GM12892 (cell line): ENCODE measurements around the gene SMAD6. TPM values are rescaled to one million over a fixed set of nuclear protein-coding genes. Genes with fewer than 3 reads are reported as not detected.

Experiments
- DNase-seq: peaks from one replicate; pipeline ENCODE4 v3.0.0; 2011; ENCODE audit not compliant: insufficient read length
- FAIRE-seq: peaks from 2 replicates; lab custom pipeline; 2011; peaks lifted over from hg19 to GRCh38; lab: Jason Lieb, UNC
- POLR2A ChIP-seq: IDR thresholded peaks from 2 replicates; pipeline ENCODE4 v1.6.1; 2011; ENCODE audit warnings: low read depth, low read length, control low read depth
- POLR2AphosphoS5 ChIP-seq: IDR thresholded peaks from 2 replicates; pipeline ENCODE4 v1.6.1; 2011; ENCODE audit warnings: low read depth, low read length, control low read depth
- TAF1 ChIP-seq: IDR thresholded peaks from 2 replicates; pipeline ENCODE4 v1.6.1; 2011; ENCODE audit warnings: low read depth, mild to moderate bottlenecking, control low read depth, low read length, borderline replicate concordance
- polyA plus RNA-seq: library from polyadenylated mRNA; unstranded; fragments of >200 nt; gene quantifications from one replicate; pipeline ENCODE4 v1.2.1, GENCODE V29; 2012; ENCODE audit warnings: missing spikeins, inconsistent platforms; ENCODE audit not compliant: missing spikeins

Gene SMAD6
- polyA plus RNA-seq: not detected

- FAIRE-seq (no peak), DNase-seq (peak; percentile 35)
Measured at GRCh38 chr15:66702035-66702786, at the start of gene SMAD6. TSS of gene SMAD6 (plus strand) at chr15:66702236. CDS start at chr15:66703259, 1,023 bp downstream.

GRCh38 chr15:66652806-66653205 is 49.2 kb upstream of the SMAD6 start:
- no peak for DNase-seq
- no peak for TF ChIP-seq POLR2A
- no peak for TF ChIP-seq POLR2AphosphoS5
- TF ChIP-seq TAF1: no peak
- FAIRE-seq: no peak

More at GRCh38 chr15:66702035-66702786, at the start of gene SMAD6:
- TF ChIP-seq TAF1 (no peak), POLR2AphosphoS5 (no peak), POLR2A (no peak)

DNA sequence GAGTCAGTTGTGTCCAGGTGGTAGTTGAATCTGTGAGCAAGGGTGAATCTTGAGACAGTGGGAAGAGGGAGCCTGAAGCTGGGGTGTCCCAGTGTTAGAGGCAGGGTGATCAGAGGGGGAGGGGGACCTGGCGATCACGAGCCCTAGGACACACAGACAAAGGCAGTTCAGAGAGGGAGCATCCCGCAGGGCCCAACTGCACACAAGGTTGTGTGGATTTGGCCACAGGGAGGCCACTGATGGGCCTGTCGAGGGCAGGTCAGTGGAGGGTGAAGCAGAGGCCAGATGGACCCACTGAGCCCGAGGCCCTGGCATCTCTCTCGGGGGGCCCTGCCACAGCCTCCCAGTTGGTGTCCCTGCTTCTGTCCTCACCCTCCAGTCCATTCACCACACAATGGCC is 48.6 kb upstream of the SMAD6 start:
- DNase-seq: no peak
- TF ChIP-seq POLR2AphosphoS5 (no peak), POLR2A (no peak), TAF1 (no peak)

DNA sequence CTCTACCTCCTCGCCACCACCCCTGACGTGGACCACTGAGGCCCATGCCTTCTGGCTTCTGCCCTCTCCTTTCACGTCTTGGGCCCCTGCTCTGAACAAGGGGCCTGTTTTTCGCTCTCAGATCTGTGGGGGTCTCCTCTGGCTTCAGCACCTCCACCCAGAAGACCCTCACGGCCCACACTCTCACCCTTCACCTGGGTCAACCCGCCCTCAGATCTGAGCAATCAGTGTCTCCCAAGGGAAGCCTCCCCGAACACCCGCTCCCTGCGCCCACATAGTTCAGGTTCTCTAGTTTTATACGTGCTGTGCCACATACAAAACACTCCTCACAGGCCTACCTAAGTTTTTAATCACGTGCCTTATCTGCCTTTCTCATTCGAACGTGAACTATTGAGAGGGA is 48.2 kb upstream of the SMAD6 start:
- DNase-seq (no peak), FAIRE-seq (no peak)
- no peak for TF ChIP-seq TAF1
- no peak for TF ChIP-seq POLR2AphosphoS5
- no peak for TF ChIP-seq POLR2A

More for the DNA sequence above, 48.6 kb upstream of the SMAD6 start:
- FAIRE-seq: no peak

DNA sequence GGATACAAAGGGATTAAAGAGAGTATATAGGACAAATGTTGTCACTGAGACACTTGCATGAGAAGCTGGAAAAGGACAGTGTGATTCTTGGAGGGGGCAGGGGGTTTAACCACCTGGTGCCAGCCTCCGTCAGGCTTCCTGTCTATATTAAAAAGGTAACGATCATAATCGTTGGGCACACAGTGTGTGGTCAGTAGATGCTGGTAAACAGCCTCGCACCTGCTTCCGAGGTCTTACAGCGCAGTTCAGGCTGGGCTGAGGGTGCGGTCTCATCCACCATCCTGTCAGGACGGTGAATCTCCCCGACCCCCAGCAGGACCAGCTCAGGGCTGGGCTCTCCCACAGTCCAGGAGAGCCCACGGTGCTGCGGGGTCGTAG is 47.7 kb upstream of the SMAD6 start:
- TF ChIP-seq POLR2A (no peak), TAF1 (no peak)
- FAIRE-seq (no peak), DNase-seq (no peak)

DNA sequence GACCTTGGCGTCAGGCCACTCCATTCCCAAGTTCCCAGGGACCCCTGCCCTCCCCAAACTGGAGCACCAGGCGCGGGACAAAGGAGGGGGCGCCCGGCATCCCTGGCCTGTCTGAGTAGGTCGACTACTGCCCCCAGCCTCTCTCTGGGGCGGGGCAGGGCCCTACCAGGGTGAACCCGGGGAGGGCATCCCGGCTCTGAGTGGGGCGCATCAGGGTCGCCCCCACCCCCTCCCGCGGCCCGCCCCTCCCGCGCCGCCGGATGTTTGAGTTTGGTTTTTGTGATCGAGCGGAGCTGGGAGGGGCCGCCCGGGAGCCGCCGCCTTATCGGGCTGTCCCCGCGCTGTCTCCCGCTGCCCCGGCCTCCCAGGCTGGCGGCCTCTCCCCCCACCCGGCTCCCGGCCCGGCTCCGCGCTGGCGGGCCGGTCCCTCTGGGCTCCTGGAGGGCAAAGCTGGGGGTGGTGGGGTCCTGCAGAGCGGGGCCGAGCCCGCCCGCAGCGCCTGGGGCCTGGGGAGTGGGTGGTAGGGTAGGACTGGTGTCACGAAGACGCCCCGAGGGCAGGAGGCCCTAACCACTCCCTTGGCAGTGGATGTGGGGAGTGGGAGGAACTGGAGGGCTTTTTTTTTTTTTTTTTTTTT is 47.2 kb upstream of the SMAD6 start:
- FAIRE-seq (no peak), DNase-seq (no peak)
- no peak for TF ChIP-seq TAF1
- no peak for TF ChIP-seq POLR2AphosphoS5
- no peak for TF ChIP-seq POLR2A

DNA sequence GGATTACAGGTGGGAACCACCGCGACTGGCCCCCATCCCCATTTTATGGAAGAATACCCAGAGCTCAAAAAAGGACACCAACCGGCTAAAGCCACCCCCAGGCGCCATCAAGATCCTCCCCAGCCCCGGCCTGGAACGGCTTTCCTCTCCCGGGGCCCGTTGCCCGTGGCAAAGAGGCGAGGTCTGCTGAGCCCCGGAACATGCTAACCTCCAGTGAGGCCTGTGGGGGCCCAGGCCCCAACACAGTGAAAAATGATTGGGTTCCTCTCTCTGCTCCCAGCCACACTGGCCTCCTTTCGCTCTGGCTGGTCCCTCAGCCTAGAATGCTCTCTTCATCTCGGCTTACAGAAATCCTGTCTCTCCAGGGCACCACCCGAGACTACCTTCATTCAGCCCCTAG is 46.5 kb upstream of the SMAD6 start:
- no peak for DNase-seq
- no peak for FAIRE-seq
- TF ChIP-seq POLR2A: no peak
- TF ChIP-seq TAF1: no peak
- TF ChIP-seq POLR2AphosphoS5: no peak

DNA sequence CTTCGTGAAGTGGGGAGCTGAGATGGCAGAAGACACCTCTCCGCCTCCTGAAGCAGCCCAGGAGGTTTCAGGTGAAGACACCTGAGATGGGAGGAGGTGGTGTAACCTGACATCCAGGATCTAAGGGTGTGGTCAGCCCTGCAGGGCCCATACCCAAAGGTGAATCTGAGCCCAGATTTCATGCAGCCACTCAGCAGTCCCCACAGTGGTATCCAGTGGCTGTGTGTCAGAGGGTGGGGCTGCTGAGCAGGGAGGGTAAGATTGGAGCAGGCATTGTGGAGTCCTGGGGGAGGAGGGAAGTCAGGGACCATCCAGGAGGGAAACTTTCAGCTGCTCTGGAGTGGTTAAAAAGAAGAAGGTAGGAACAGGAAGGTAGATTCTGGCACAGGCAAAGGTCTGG is 46.0 kb upstream of the SMAD6 start:
- DNase-seq: no peak
- TF ChIP-seq TAF1: no peak
- TF ChIP-seq POLR2AphosphoS5: no peak
- TF ChIP-seq POLR2A: no peak
- FAIRE-seq: no peak

GRCh38 chr15:66657185-66658020 is 44.6 kb upstream of the SMAD6 start:
- DNase-seq: no peak

DNA sequence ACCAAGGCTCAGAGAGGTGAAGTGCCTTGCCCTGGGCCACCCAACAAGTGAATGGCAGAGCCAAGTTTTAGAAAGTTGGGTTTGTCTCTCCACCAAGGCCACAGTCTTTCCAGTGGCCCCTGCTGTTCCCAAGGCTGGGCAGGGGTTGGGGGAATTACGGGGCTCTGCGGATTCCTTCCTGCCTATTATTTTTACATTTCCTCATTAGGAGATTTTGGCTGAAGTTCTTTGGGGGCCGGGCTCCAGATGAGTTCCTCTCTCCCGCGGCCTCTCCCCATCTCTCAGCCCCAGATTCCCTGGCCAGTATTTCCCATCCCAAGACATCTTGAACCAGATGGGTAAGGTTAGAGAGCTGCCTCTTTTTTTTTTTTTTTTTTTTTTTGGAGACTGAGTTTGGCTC is 44.0 kb upstream of the SMAD6 start:
- FAIRE-seq: no peak
- TF ChIP-seq POLR2AphosphoS5 (no peak), POLR2A (no peak), TAF1 (no peak)
- DNase-seq: no peak

More at GRCh38 chr15:66657185-66658020, 44.6 kb upstream of the SMAD6 start:
- no peak for FAIRE-seq
- TF ChIP-seq POLR2A: no peak
- TF ChIP-seq TAF1: no peak
- TF ChIP-seq POLR2AphosphoS5: no peak

DNA sequence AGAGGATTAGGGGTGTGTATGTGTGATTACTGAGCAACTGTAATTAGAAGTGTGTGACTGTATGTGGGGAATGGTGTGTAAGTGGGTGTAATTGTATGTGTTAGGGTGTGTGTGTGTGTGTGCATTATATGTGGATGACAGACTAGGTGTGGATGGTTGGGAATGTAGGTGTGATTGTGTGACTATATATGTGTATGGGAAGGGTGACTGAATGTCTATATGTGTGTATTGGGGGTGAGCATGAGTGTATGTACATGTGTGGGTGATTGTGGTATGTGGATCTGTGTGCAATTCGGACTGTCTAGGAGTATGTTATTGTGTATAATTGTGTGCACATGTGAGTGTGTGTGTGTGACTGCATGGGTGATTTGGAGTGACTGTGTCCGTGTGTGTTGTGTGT is 43.2 kb upstream of the SMAD6 start:
- no peak for DNase-seq
- no peak for TF ChIP-seq POLR2AphosphoS5
- TF ChIP-seq POLR2A: no peak
- no peak for TF ChIP-seq TAF1
- FAIRE-seq: no peak
